GM12878 (cell line): Measurements from ENCODE around the gene EIF2A. TPM values are rescaled to one million over a fixed set of nuclear protein-coding genes. Genes with fewer than 3 reads are reported as not detected.
A peak's percentile ranks its signal among the peaks of the same experiment; 100 is the strongest.

Experiments
- BCL11A ChIP-seq: IDR thresholded peaks from 2 replicates; pipeline ENCODE4 v1.6.1; 2011; ENCODE audit warnings: low read depth, low read length
- BHLHE40 ChIP-seq, 2 experiments: fragments of 450-650 bp in 1 of 2; IDR thresholded peaks; 2 replicates each; pipeline ENCODE4 v1.6.1; 2011 to 2017; ENCODE audit warnings: low read depth in 2 of 2, borderline replicate concordance in 1 of 2, improper control_type of control experiment in 1 of 2, low read length in 1 of 2, mild to moderate bottlenecking in 1 of 2
- CEBPB ChIP-seq, 2 experiments: fragments of 150-350 bp in 1 of 2; IDR thresholded peaks; 2 replicates each; pipeline ENCODE4 v1.6.1; 2012 to 2014; ENCODE audit warnings: low read depth in 2 of 2, low read length in 2 of 2, borderline replicate concordance in 1 of 2, inconsistent platforms in 1 of 2
- CHD2 ChIP-seq: IDR thresholded peaks from 2 replicates; pipeline ENCODE4 v1.6.1; 2011; ENCODE audit warnings: low read depth, low read length, improper control_type of control experiment, borderline replicate concordance
- ETV6 ChIP-seq, 2 experiments: fragments of 450-650 bp in 1 of 2; IDR thresholded peaks in 1 of 2; conservative IDR thresholded peaks in 1 of 2; 2 replicates each; pipeline ENCODE4 v1.6.1; 2014; ENCODE audit warnings: antibody characterized with exemption in 1 of 2, borderline replicate concordance in 1 of 2, low read depth in 1 of 2, mild to moderate bottlenecking in 1 of 2, moderate library complexity in 1 of 2
- MEF2B ChIP-seq: fragments of 450-650 bp; IDR thresholded peaks from 2 replicates; pipeline ENCODE4 v1.6.1; 2018; ENCODE audit warnings: mild to moderate bottlenecking, moderate library complexity; ENCODE audit not compliant: partially characterized antibody, poor library complexity, severe bottlenecking
- NR2F1 ChIP-seq: fragments of 450-650 bp; conservative IDR thresholded peaks from 2 replicates; pipeline ENCODE4 v1.6.1; 2017; ENCODE audit warnings: mild to moderate bottlenecking
- PAX8 ChIP-seq: fragments of 450-650 bp; IDR thresholded peaks from 2 replicates; pipeline ENCODE4 v1.6.1; 2017; ENCODE audit warnings: mild to moderate bottlenecking, moderate library complexity
- RAD21 ChIP-seq: IDR thresholded peaks from 2 replicates; pipeline ENCODE4 v1.6.1; 2011; ENCODE audit warnings: mild to moderate bottlenecking, low read depth, low read length, moderate library complexity; ENCODE audit not compliant: insufficient read depth
- SIN3A ChIP-seq: IDR thresholded peaks from 2 replicates; pipeline ENCODE4 v1.6.1; 2012; ENCODE audit warnings: low read depth, low read length, improper control_type of control experiment
- TARDBP ChIP-seq: IDR thresholded peaks from 2 replicates; pipeline ENCODE4 v1.6.1; 2016; ENCODE audit warnings: borderline replicate concordance
- WRNIP1 ChIP-seq: IDR thresholded peaks from 2 replicates; pipeline ENCODE4 v1.6.1; 2011; ENCODE audit warnings: low read depth, low read length, improper control_type of control experiment, borderline replicate concordance
- YBX1 ChIP-seq: fragments of 450-650 bp; IDR thresholded peaks from 2 replicates; pipeline ENCODE4 v1.6.1; 2016; ENCODE audit warnings: antibody characterized with exemption
- ZBED1 ChIP-seq: IDR thresholded peaks from 2 replicates; pipeline ENCODE4 v1.6.1; 2016; ENCODE audit warnings: borderline replicate concordance
- ZNF24 ChIP-seq: fragments of 450-650 bp; IDR thresholded peaks from 2 replicates; pipeline ENCODE4 v1.6.1; 2017; ENCODE audit warnings: antibody characterized with exemption, mild to moderate bottlenecking
- ZNF274 ChIP-seq: IDR thresholded peaks from one replicate; pipeline ENCODE4 v1.8.0; 2011; ENCODE audit not compliant: insufficient read length, insufficient read depth
- ZNF384 ChIP-seq: IDR thresholded peaks from 2 replicates; pipeline ENCODE4 v1.6.1; 2012; ENCODE audit warnings: low read depth, mild to moderate bottlenecking, low read length, improper control_type of control experiment, borderline replicate concordance
- ZNF622 ChIP-seq: fragments of 450-650 bp; IDR thresholded peaks from 2 replicates; pipeline ENCODE4 v1.6.1; 2017; ENCODE audit warnings: mild to moderate bottlenecking, inconsistent platforms
- polyA plus RNA-seq, 11 experiments: library from polyadenylated mRNA; depleted of rRNA in 4 of 11; unstranded in 6 of 11; stranded (reverse) in 5 of 11; fragments of >200 nt; fragmentation: Nextera tagmentation in 4 of 11; fragmentation: Illumina TruSeq in 1 of 11; extraction: Ambion mirVana in 4 of 11; extraction: Trizol in 1 of 11; gene quantifications; 1 replicate in 1 of 11; 2 replicates in 10 of 11; pipeline versions ENCODE4 v1.2.1 to v1.2.3, GENCODE V29; 2011 to 2016; ENCODE audit warnings: inconsistent platforms in 2 of 11, missing spikeins in 2 of 11, low read depth in 1 of 11
- total RNA-seq, 4 experiments: library from RNA; depleted of rRNA in 3 of 4; stranded (reverse); fragments of >200 nt in 3 of 4; fragmentation: Illumina TruSeq in 1 of 4; extraction: Trizol in 1 of 4; gene quantifications; 2 replicates each; pipeline versions ENCODE4 v1.2.1 to v1.2.3, GENCODE V29; 2013 to 2021
- TF ChIP-seq, protein P1 (sequence below): IDR thresholded peaks from 2 replicates; pipeline ENCODE4 v1.6.1; 2012; ENCODE audit warnings: low read depth, low read length, improper control_type of control experiment
- TF ChIP-seq, protein P2 (sequence below): fragments of 450-650 bp; IDR thresholded peaks from 2 replicates; pipeline ENCODE4 v1.6.1; 2017; ENCODE audit warnings: borderline replicate concordance
- TF ChIP-seq, protein P3 (sequence below): fragments of 450-650 bp; IDR thresholded peaks from 2 replicates; pipeline ENCODE4 v1.6.1; 2017; ENCODE audit warnings: mild to moderate bottlenecking
- TF ChIP-seq, protein P4 (sequence below): fragments of 450-650 bp; IDR thresholded peaks from 2 replicates; pipeline ENCODE4 v1.6.1; 2017; ENCODE audit warnings: mild to moderate bottlenecking, low read depth, inconsistent platforms; ENCODE audit not compliant: poor library complexity, severe bottlenecking
- TF ChIP-seq, protein P5 (sequence below): IDR thresholded peaks from 2 replicates; pipeline ENCODE4 v1.6.1; 2012; ENCODE audit warnings: low read depth, low read length, improper control_type of control experiment
- TF ChIP-seq, protein P6 (sequence below): fragments of 450-650 bp; IDR thresholded peaks from 2 replicates; pipeline ENCODE4 v1.6.1; 2016; ENCODE audit warnings: mild to moderate bottlenecking

The EIF2A gene
- total and polyA plus RNA-seq, 10 of the 15 experiments (the other 5 are each of a cell fraction or from before 2014, with no cell fraction given) = 85.4 to 211 (median 136) TPM

DNA sequence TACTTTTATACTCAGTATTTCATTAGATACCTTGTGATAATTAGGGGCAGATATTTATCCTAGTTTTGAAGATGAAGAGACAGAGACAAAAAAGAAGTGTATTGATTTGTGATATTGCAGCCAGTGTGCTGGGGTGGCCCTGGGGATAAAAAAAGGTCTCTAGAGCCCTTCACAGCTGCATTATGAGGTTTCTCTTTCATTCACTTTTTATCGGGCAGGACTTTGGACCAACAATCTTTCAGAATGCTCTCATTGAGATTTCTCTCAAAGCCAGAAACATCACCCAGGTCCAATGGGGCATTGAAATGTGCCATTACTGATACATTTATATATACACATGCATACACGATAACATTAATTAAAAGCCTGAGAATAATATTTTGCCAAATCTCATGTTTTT is 36.0 kb downstream of the EIF2A start (continued):
- TF ChIP-seq BHLHE40 (IDR thresholded peaks at IDR 0.05; ENCODE audit: borderline replicate concordance in 1 of 2, low read depth in 2 of 2, low read length in 1 of 2) (peak in 1 of 2 experiments; percentile 26; a peak in 1 of 4 replicates), CHD2 (no peak), MEF2B (peak; percentile 91), PAX8 (no peak), NR2F1 (peak; percentile 46), ZNF384 (no peak), ETV6 (conservative IDR thresholded peaks at IDR 0.05 in 1 of 2, IDR thresholded peaks at IDR 0.05 in 1 of 2; ENCODE audit: borderline replicate concordance in 1 of 2, low read depth in 1 of 2) (no peak), ZBED1 (no peak), BCL11A (no peak), TARDBP (no peak), RAD21 (no peak), ZNF622 (no peak), WRNIP1 (no peak), ZNF274 (no peak), CEBPB (IDR thresholded peaks at IDR 0.05; ENCODE audit: borderline replicate concordance in 1 of 2, low read depth in 2 of 2, low read length in 2 of 2) (no peak), ZNF24 (peak; percentile 46; the same call in 1 of the 2 replicates), SIN3A (no peak), YBX1 (no peak)
- TF ChIP-seq, protein P1, sequence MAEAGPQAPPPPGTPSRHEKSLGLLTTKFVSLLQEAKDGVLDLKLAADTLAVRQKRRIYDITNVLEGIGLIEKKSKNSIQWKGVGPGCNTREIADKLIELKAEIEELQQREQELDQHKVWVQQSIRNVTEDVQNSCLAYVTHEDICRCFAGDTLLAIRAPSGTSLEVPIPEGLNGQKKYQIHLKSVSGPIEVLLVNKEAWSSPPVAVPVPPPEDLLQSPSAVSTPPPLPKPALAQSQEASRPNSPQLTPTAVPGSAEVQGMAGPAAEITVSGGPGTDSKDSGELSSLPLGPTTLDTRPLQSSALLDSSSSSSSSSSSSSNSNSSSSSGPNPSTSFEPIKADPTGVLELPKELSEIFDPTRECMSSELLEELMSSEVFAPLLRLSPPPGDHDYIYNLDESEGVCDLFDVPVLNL = no peak
- TF ChIP-seq, protein P2, sequence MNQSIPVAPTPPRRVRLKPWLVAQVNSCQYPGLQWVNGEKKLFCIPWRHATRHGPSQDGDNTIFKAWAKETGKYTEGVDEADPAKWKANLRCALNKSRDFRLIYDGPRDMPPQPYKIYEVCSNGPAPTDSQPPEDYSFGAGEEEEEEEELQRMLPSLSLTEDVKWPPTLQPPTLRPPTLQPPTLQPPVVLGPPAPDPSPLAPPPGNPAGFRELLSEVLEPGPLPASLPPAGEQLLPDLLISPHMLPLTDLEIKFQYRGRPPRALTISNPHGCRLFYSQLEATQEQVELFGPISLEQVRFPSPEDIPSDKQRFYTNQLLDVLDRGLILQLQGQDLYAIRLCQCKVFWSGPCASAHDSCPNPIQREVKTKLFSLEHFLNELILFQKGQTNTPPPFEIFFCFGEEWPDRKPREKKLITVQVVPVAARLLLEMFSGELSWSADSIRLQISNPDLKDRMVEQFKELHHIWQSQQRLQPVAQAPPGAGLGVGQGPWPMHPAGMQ = no peak
- TF ChIP-seq, protein P3, sequence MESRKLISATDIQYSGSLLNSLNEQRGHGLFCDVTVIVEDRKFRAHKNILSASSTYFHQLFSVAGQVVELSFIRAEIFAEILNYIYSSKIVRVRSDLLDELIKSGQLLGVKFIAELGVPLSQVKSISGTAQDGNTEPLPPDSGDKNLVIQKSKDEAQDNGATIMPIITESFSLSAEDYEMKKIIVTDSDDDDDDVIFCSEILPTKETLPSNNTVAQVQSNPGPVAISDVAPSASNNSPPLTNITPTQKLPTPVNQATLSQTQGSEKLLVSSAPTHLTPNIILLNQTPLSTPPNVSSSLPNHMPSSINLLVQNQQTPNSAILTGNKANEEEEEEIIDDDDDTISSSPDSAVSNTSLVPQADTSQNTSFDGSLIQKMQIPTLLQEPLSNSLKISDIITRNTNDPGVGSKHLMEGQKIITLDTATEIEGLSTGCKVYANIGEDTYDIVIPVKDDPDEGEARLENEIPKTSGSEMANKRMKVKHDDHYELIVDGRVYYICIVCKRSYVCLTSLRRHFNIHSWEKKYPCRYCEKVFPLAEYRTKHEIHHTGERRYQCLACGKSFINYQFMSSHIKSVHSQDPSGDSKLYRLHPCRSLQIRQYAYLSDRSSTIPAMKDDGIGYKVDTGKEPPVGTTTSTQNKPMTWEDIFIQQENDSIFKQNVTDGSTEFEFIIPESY = no peak
- TF ChIP-seq, protein P4, sequence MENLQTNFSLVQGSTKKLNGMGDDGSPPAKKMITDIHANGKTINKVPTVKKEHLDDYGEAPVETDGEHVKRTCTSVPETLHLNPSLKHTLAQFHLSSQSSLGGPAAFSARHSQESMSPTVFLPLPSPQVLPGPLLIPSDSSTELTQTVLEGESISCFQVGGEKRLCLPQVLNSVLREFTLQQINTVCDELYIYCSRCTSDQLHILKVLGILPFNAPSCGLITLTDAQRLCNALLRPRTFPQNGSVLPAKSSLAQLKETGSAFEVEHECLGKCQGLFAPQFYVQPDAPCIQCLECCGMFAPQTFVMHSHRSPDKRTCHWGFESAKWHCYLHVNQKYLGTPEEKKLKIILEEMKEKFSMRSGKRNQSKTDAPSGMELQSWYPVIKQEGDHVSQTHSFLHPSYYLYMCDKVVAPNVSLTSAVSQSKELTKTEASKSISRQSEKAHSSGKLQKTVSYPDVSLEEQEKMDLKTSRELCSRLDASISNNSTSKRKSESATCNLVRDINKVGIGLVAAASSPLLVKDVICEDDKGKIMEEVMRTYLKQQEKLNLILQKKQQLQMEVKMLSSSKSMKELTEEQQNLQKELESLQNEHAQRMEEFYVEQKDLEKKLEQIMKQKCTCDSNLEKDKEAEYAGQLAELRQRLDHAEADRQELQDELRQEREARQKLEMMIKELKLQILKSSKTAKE = no peak
- TF ChIP-seq, protein P5, sequence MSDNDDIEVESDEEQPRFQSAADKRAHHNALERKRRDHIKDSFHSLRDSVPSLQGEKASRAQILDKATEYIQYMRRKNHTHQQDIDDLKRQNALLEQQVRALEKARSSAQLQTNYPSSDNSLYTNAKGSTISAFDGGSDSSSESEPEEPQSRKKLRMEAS = no peak
- TF ChIP-seq, protein P6, sequence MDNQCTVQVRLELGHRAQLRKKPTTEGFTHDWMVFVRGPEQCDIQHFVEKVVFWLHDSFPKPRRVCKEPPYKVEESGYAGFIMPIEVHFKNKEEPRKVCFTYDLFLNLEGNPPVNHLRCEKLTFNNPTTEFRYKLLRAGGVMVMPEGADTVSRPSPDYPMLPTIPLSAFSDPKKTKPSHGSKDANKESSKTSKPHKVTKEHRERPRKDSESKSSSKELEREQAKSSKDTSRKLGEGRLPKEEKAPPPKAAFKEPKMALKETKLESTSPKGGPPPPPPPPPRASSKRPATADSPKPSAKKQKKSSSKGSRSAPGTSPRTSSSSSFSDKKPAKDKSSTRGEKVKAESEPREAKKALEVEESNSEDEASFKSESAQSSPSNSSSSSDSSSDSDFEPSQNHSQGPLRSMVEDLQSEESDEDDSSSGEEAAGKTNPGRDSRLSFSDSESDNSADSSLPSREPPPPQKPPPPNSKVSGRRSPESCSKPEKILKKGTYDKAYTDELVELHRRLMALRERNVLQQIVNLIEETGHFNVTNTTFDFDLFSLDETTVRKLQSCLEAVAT = no peak
